BE2C (cell line): ENCODE data around the gene SCN4B.

ENCODE experiments used
- DNase-seq: peaks from one replicate; pipeline ENCODE4 v3.0.0-alpha.2; 2020
- H3K27me3 ChIP-seq: fragments of 250-450 bp; sonication (Bioruptor Pico); 2 replicates; pipeline ENCODE4 v1.5.1; 2020; ENCODE audit warnings: mild to moderate bottlenecking
- H3K36me3 ChIP-seq: fragments of 250-450 bp; sonication (Bioruptor Pico); 2 replicates; pipeline ENCODE4 v1.5.1; 2020; ENCODE audit warnings: mild to moderate bottlenecking
- H3K4me1 ChIP-seq: fragments of 250-450 bp; sonication (Bioruptor Pico); 2 replicates; pipeline ENCODE4 v1.5.1; 2020
- H3K4me3 ChIP-seq: 2 replicates; pipeline ENCODE4 v1.5.1; 2011; ENCODE audit warnings: low read depth, low read length
- H3K9me3 ChIP-seq: fragments of 250-450 bp; sonication (Bioruptor Pico); 2 replicates; pipeline ENCODE4 v1.5.1; 2020
- TF ChIP-seq, protein P1 (sequence below): IDR thresholded peaks from 2 replicates; pipeline ENCODE4 v1.5.1; 2012; ENCODE audit warnings: mild to moderate bottlenecking, low read depth, low read length

The SCN4B gene

DNA sequence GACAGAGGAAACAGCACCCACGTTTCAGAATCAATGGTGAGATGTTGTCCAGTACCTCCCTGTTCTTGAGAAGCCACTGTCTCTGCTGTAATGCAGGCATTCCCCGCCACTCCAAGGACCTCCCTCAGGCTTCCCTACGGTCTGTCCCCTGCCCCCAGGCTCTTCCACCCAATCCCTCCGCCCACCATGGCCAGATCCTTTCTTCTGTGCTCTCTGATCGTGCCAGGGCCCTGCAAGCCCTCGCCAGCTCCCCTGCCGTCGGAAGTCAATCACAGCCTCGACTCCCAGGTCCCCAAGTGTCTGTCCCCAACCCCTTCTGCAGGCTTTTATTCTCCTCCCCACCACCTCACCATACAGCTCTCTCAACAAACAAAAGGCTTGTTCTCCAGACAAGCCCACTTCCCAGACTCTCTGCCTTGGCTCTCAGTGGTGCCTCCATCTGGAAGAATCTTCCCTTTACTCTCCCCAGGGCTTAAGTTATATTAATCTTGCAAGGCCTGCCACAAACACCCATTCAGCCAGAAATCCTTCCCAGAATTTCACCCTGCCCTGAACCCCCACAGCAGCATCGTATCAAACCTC is 13.7 kb downstream of the SCN4B start:
- H3K4me3 ChIP-seq: no peak overlapping the region
- no peaks in the 10 kb centered on the region for H3K4me1 ChIP-seq
- no peaks in the 10 kb centered on the region for H3K36me3 ChIP-seq
- H3K27me3 ChIP-seq: peaks cover 43% of the 10 kb centered on the region
- no peaks in the 10 kb centered on the region for H3K9me3 ChIP-seq
- TF ChIP-seq, protein P1, sequence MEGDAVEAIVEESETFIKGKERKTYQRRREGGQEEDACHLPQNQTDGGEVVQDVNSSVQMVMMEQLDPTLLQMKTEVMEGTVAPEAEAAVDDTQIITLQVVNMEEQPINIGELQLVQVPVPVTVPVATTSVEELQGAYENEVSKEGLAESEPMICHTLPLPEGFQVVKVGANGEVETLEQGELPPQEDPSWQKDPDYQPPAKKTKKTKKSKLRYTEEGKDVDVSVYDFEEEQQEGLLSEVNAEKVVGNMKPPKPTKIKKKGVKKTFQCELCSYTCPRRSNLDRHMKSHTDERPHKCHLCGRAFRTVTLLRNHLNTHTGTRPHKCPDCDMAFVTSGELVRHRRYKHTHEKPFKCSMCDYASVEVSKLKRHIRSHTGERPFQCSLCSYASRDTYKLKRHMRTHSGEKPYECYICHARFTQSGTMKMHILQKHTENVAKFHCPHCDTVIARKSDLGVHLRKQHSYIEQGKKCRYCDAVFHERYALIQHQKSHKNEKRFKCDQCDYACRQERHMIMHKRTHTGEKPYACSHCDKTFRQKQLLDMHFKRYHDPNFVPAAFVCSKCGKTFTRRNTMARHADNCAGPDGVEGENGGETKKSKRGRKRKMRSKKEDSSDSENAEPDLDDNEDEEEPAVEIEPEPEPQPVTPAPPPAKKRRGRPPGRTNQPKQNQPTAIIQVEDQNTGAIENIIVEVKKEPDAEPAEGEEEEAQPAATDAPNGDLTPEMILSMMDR: no peak
- DNase-seq: no peak

DNA sequence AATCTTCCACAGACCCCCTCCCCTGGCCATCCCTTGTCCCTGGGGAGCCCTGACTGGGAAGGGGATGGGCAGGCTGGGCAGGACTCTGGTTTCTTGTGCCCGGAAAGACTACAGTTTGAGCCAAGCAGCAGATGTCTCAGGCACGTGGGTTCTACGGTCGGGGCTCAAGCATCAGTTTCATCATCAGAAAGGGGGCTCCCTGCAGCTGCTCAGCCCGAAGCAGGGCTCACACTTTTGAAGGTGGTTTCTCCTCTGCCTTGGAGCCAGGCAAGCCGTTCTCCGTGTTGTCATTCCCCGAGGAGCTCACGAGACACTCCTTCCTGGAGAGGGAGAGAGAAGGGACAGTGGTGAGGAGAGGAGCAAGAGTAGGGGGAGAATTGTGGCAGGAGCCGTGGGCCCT is 15.8 kb downstream of the SCN4B start:
- Histone ChIP-seq H3K4me1 (no peaks in the 10 kb centered on the region), H3K36me3 (no peaks in the 10 kb centered on the region), H3K4me3 (no peak overlapping the region), H3K9me3 (no peaks in the 10 kb centered on the region), H3K27me3 (peaks cover 26% of the 10 kb centered on the region)
- TF ChIP-seq, protein P1: no peak
- DNase-seq: no peak

DNA sequence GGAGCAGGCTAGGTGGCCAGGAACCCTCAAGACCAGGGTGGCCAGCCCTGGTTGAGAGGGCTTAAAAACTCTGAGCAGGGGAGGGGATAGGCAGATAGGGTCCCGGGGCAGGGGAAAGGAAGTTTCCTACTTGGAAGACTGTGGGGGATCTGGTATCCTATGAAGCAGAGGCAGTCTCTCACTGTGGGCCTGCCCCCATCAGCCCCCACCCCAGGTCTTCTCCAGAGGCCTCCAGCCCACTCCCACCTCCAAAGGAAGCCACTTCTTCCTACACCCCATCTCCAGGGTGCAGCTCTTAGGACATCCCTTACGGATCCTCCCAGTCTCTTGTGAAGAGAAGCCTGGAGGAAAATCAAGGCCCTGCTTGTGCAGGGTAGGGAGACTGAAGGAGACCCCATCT is 16.3 kb downstream of the SCN4B start:
- Histone ChIP-seq H3K4me3 (no peak overlapping the region), H3K36me3 (no peaks in the 10 kb centered on the region), H3K9me3 (no peaks in the 10 kb centered on the region), H3K4me1 (no peaks in the 10 kb centered on the region), H3K27me3 (peaks cover 22% of the 10 kb centered on the region)
- no peak for DNase-seq
- TF ChIP-seq, protein P1: no peak

DNA sequence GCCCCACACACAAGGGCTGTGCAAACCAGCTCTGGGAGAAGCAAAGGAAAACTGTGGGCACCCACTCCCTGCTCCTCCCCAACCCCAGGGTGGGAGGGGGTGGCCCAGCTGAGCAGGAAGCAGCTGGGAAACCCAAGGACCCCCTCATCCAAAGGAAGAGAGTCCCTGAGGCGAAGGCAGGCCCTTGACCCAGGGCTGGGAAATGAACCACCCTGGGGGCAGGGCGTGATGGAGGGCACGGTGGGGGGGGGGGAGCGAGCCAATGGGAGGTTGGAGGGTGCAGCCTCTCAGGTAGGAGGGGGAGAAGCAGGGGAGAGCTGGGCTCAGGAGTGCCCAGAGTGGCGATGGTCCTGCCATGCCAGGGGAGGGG is 16.8 kb downstream of the SCN4B start:
- peaks cover 16% of the 10 kb centered on the region for H3K27me3 ChIP-seq
- no peak overlapping the region for H3K4me3 ChIP-seq
- TF ChIP-seq, protein P1: no peak
- no peak for DNase-seq
- H3K9me3 ChIP-seq: no peaks in the 10 kb centered on the region
- H3K36me3 ChIP-seq: no peaks in the 10 kb centered on the region
- H3K4me1 ChIP-seq: no peaks in the 10 kb centered on the region

DNA sequence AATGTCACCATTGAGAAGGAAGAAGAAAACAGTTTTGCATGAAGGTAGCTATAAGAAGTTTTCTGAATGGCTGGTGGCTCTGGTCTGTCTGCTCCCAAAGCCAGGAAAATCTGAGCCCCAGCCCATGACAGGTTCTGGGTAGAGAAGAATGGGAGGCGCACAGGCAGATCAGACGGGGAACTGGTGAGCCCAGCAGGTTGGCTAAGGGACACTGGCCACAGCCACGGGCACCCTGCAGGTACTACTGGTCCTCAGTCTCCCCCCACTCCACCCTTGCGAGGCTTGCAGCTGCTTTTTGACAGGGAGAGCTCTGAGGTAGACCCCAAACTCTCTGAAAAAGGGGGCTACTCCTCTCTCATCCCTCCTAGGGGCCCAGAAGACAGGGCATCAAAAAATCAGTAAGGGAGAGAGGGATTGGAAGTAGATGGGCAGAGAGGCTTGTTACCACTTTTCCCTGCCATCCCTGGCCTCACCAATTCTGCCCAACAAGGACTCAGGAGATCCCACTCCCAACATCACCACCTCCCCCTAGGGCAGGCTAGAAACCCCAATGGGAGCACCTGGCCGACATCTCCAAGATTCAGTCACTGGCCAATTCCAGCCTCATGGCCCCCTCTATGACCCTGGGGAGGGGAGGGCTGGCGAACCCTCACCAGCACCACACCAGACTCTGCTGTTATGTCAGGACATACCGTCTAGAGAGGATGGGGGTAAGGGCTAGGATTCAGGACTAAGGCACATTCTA is 17.4 kb downstream of the SCN4B start:
- no peak for DNase-seq
- TF ChIP-seq, protein P1: no peak
- Histone ChIP-seq H3K36me3 (no peaks in the 10 kb centered on the region), H3K27me3 (peaks cover 16% of the 10 kb centered on the region), H3K4me3 (no peak overlapping the region), H3K4me1 (no peaks in the 10 kb centered on the region), H3K9me3 (no peaks in the 10 kb centered on the region)

DNA sequence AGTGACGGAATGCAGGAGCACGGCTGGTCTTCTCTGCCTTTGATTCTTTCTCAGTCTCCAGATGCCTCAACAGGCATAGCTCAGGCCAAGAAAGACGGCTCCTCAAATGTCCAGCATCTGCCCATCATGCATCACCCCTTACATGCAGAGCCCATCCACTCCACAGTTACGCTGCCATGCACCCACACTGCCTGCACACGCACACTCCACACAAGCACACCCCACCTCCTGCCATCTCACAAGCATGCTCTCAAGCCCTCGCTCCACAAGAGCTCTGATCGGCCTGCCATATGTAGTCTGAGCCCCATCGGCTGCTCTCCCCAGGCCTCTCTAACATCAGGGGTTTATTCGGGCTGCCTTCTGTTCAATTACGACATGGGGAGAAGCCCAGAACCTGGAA is 18.8 kb downstream of the SCN4B start:
- Histone ChIP-seq H3K9me3 (no peaks in the 10 kb centered on the region), H3K36me3 (no peaks in the 10 kb centered on the region), H3K4me3 (no peak overlapping the region), H3K4me1 (peaks cover 3% of the 10 kb centered on the region; the same call in 1 of the 2 replicates), H3K27me3 (peaks cover 11% of the 10 kb centered on the region)
- TF ChIP-seq, protein P1: no peak
- no peak for DNase-seq
